C4-2B (cell line): ENCODE data around the gene AUTS2.

ENCODE experiments used
- CTCF ChIP-seq: fragments of 450-650 bp; conservative IDR thresholded peaks from 2 replicates; pipeline ENCODE4 v1.5.1; 2017; ENCODE audit warnings: mild to moderate bottlenecking
- ZFX ChIP-seq: fragments of 450-650 bp; IDR thresholded peaks from 2 replicates; pipeline ENCODE4 v1.6.1; 2017

- no peak for TF ChIP-seq CTCF
- no peak for TF ChIP-seq ZFX
Measured at GRCh38 chr7:69769826-69770225, 171.6 kb downstream of the AUTS2 start.
